Colonic mucosa (tissue), 4 donors: Measurements from ENCODE around the gene TEKT2. TPM values are rescaled to one million over a fixed set of nuclear protein-coding genes. Genes with fewer than 3 reads are reported as not detected.

ENCODE experiments used
- DNase-seq: peaks from one replicate; pipeline ENCODE4 v3.0.0-alpha.2; 2020
- H3K27ac ChIP-seq: fragments of 200-600 bp; one replicate; pipeline ENCODE4 v1.8.0; 2021
- H3K27me3 ChIP-seq: fragments of 200-600 bp; one replicate; pipeline ENCODE4 v1.8.0; 2021
- H3K36me3 ChIP-seq: fragments of 200-600 bp; one replicate; pipeline ENCODE4 v1.8.0; 2021
- H3K4me1 ChIP-seq: fragments of 200-600 bp; one replicate; pipeline ENCODE4 v1.8.0; 2021; ENCODE audit warnings: mild to moderate bottlenecking
- H3K4me3 ChIP-seq: fragments of 200-600 bp; one replicate; pipeline ENCODE4 v1.8.0; 2021
- H3K9ac ChIP-seq, 2 donors: one replicate each; pipeline ENCODE4 v1.7.0; 2013; ENCODE audit warnings: control low read depth in 2 of 2, low read depth in 2 of 2, low read length in 2 of 2
- H3K9me3 ChIP-seq: fragments of 200-600 bp; one replicate; pipeline ENCODE4 v1.8.0; 2021
- CTCF ChIP-seq: fragments of 200-600 bp; IDR thresholded peaks from one replicate; pipeline ENCODE4 v1.8.0; 2022; ENCODE audit warnings: antibody characterized with exemption, mild to moderate bottlenecking
- intact Hi-C: fragments of 100-400 bp; cut with DNase I; formaldehyde crosslinking; loops from one replicate; pipeline ENCODE4 v1.14.1; 2022
- total RNA-seq, 2 donors: library from RNA; stranded (reverse); fragmentation: NEBNext Ultra II Directional in 1 of 2; extraction: Animal tissue kit (Norgen Biotek cat#: 25700) in 1 of 2; gene quantifications; one replicate each; pipeline ENCODE4 v1.2.1, GENCODE V29; 2021
- donor health status: healthy.
- donor health status: DM: no; HTN: no; CAD: no.
- donor health status: DM: no; HTN: no; CAD: no.

The TEKT2 gene
- total RNA-seq, 2 donors from 2014 or later, result 0.13 TPM; not detected in 1

- no peaks in the 10 kb centered on the region for H3K4me1 ChIP-seq
- intact Hi-C loops, result no loop called here
- H3K27me3 ChIP-seq, result no peaks in the 10 kb centered on the region
- no peak for DNase-seq
- TF ChIP-seq CTCF, result no peak
- H3K36me3 ChIP-seq, result no peaks in the 10 kb centered on the region
- H3K9ac ChIP-seq, result no peak overlapping the region
- no peaks in the 10 kb centered on the region for H3K9me3 ChIP-seq
- H3K4me3 ChIP-seq, result no peak overlapping the region
- H3K27ac ChIP-seq, result no peak overlapping the region
Measured at GRCh38 chr1:36076979-36077573, 6.8 kb upstream of the TEKT2 start.

- Histone ChIP-seq H3K4me3 (no peak overlapping the region), H3K36me3 (no peaks in the 10 kb centered on the region), H3K27me3 (no peaks in the 10 kb centered on the region), H3K4me1 (no peaks in the 10 kb centered on the region), H3K27ac (no peak overlapping the region), H3K9me3 (no peaks in the 10 kb centered on the region), H3K9ac (no peak overlapping the region)
- TF ChIP-seq CTCF, result no peak
- DNase-seq, result no peak
- intact Hi-C loops, result loop anchor here (10.0 kb wide), 1 partner anchor 145 kb away; the partner anchor contains the start of gene AGO3
Measured at GRCh38 chr1:36080236-36080635, 3.7 kb upstream of the TEKT2 start.

GRCh38 chr1:36080801-36081200 lies 3.1 kb upstream of the TEKT2 start:
- no peaks in the 10 kb centered on the region for H3K4me1 ChIP-seq
- TF ChIP-seq CTCF, result no peak
- H3K9ac ChIP-seq, result no peak overlapping the region
- H3K27ac ChIP-seq, result no peak overlapping the region
- intact Hi-C loops, result loop anchor here (10.0 kb wide), 1 partner anchor 146 kb away; the partner anchor contains the start of gene AGO3
- no peaks in the 10 kb centered on the region for H3K9me3 ChIP-seq
- no peak overlapping the region for H3K4me3 ChIP-seq
- H3K27me3 ChIP-seq, result no peaks in the 10 kb centered on the region
- no peak for DNase-seq
- H3K36me3 ChIP-seq, result no peaks in the 10 kb centered on the region

GRCh38 chr1:36081926-36082485 lies 1.9 kb upstream of the TEKT2 start:
- intact Hi-C loops, result loop anchor here (10.0 kb wide), 1 partner anchor 147 kb away; the partner anchor contains the start of gene AGO3
- no peak overlapping the region for H3K9ac ChIP-seq
- no peak overlapping the region for H3K4me3 ChIP-seq
- no peak for DNase-seq
- no peaks in the 10 kb centered on the region for H3K9me3 ChIP-seq
- H3K27ac ChIP-seq, result no peak overlapping the region
- TF ChIP-seq CTCF, result no peak
- H3K27me3 ChIP-seq, result no peaks in the 10 kb centered on the region
- H3K4me1 ChIP-seq, result no peaks in the 10 kb centered on the region
- no peaks in the 10 kb centered on the region for H3K36me3 ChIP-seq

- intact Hi-C loops, result loop anchor here (10.0 kb wide), 1 partner anchor 148 kb away; the partner anchor contains the start of gene AGO3
- Histone ChIP-seq H3K4me1 (no peaks in the 10 kb centered on the region), H3K36me3 (no peaks in the 10 kb centered on the region), H3K9me3 (no peaks in the 10 kb centered on the region), H3K9ac (no peak overlapping the region), H3K4me3 (no peak overlapping the region), H3K27me3 (no peaks in the 10 kb centered on the region), H3K27ac (no peak overlapping the region)
- TF ChIP-seq CTCF, result no peak
- DNase-seq, result no peak
Measured at GRCh38 chr1:36083219-36083618, 675 bp upstream of the TEKT2 start.
